GM23338 (cell line): Measurements from ENCODE around the gene CARF. TPM values are rescaled to one million over a fixed set of nuclear protein-coding genes. Genes with fewer than 3 reads are reported as not detected.

Experiments
- ATAC-seq: fragments of 200-7000 bp; cut with Tn5 transposase; 3 replicates; pipeline ENCODE4 v1.9.1; 2020
- DNase-seq: peaks from one replicate; pipeline ENCODE4 v3.0.0-alpha.2; 2015; ENCODE audit warnings: low spot score
- H2AFZ ChIP-seq: fragments of 200-600 bp; sonication (generic); 2 replicates; pipeline ENCODE4 v1.8.0; 2016; ENCODE audit warnings: antibody characterized with exemption, mild to moderate bottlenecking, moderate library complexity
- H3F3A ChIP-seq: fragments of 200-600 bp; sonication (generic); replicated peaks from 2 replicates; pipeline ENCODE4 v1.8.0; 2017; ENCODE audit warnings: antibody characterized with exemption, mixed run types, low read depth
- H3K27ac ChIP-seq: fragments of 200-600 bp; sonication (generic); 2 replicates; pipeline ENCODE4 v1.6.1; 2016; ENCODE audit warnings: low read depth
- H3K27me3 ChIP-seq: fragments of 200-600 bp; sonication (generic); 2 replicates; pipeline ENCODE4 v1.8.0; 2016; ENCODE audit warnings: mild to moderate bottlenecking, mixed run types, moderate library complexity; ENCODE audit not compliant: insufficient read depth
- H3K36me3 ChIP-seq: fragments of 200-600 bp; sonication (generic); 2 replicates; pipeline ENCODE4 v1.8.0; 2016; ENCODE audit warnings: mild to moderate bottlenecking; ENCODE audit not compliant: insufficient read depth
- H3K4me1 ChIP-seq: fragments of 200-600 bp; sonication (generic); 2 replicates; pipeline ENCODE4 v1.8.0; 2016; ENCODE audit warnings: mild to moderate bottlenecking, moderate library complexity; ENCODE audit not compliant: insufficient read depth
- H3K4me2 ChIP-seq: fragments of 200-600 bp; sonication (generic); 2 replicates; pipeline ENCODE4 v1.7.1; 2017; ENCODE audit warnings: mixed run types
- H3K4me3 ChIP-seq: fragments of 200-600 bp; sonication (generic); 2 replicates; pipeline ENCODE4 v1.6.1; 2016; ENCODE audit warnings: mixed run types
- H3K79me2 ChIP-seq: fragments of 200-600 bp; sonication (generic); replicated peaks from 2 replicates; pipeline ENCODE4 v1.8.0; 2017; ENCODE audit warnings: mild to moderate bottlenecking; ENCODE audit not compliant: insufficient read depth
- H3K9me2 ChIP-seq: fragments of 200-600 bp; sonication (generic); 2 replicates; pipeline ENCODE4 v1.8.0; 2017; ENCODE audit not compliant: insufficient read depth
- H4K20me1 ChIP-seq: fragments of 200-600 bp; sonication (generic); replicated peaks from 2 replicates; pipeline ENCODE4 v1.8.0; 2017; ENCODE audit warnings: mild to moderate bottlenecking; ENCODE audit not compliant: insufficient read depth
- H3K27ac Mint-ChIP-seq: 2 replicates; pipeline ENCODE4 v1.8.0; 2020; ENCODE audit warnings: inconsistent platforms, mild to moderate bottlenecking, moderate library complexity, mixed read lengths
- H3K27me3 Mint-ChIP-seq: 3 replicates; pipeline ENCODE4 v1.8.0; 2022; ENCODE audit warnings: low read depth, mild to moderate bottlenecking, moderate library complexity, mixed read lengths, inconsistent platforms; ENCODE audit not compliant: insufficient read depth, poor library complexity
- H3K36me3 Mint-ChIP-seq: 3 replicates; pipeline ENCODE4 v1.8.0; 2021; ENCODE audit warnings: low read depth, mild to moderate bottlenecking, inconsistent platforms, moderate library complexity, mixed read lengths
- H3K4me1 Mint-ChIP-seq: 3 replicates; pipeline ENCODE4 v1.8.0; 2020; ENCODE audit warnings: mild to moderate bottlenecking, inconsistent platforms, mixed read lengths
- H3K4me3 Mint-ChIP-seq: 3 replicates; pipeline ENCODE4 v1.8.0; 2021; ENCODE audit warnings: moderate library complexity, mild to moderate bottlenecking, inconsistent platforms, mixed read lengths
- H3K9me3 Mint-ChIP-seq: 3 replicates; pipeline ENCODE4 v1.8.0; 2020; ENCODE audit warnings: moderate library complexity, mild to moderate bottlenecking, inconsistent platforms, mixed read lengths
- CREB1 ChIP-seq: fragments of 250-450 bp; sonication (Bioruptor Pico); IDR thresholded peaks from 2 replicates; pipeline ENCODE4 v1.5.0; 2020; ENCODE audit warnings: low read depth, mild to moderate bottlenecking, moderate library complexity
- ZNF331 ChIP-seq: fragments of 250-450 bp; sonication (Bioruptor Pico); IDR thresholded peaks from 2 replicates; pipeline ENCODE4 v1.5.0; 2020; ENCODE audit warnings: low read depth, mild to moderate bottlenecking, moderate library complexity
- polyA plus RNA-seq: library from polyadenylated mRNA; unstranded; fragments of >200 nt; fragmentation: Nextera tagmentation; extraction: Ambion mirVana; gene quantifications from 2 replicates; pipeline ENCODE4 v1.2.1, GENCODE V29; 2016
- total RNA-seq: library from RNA; depleted of rRNA; stranded (reverse); fragments of >200 nt; shearing (Covaris generic); gene quantifications from 2 replicates; pipeline ENCODE4 v1.2.3, GENCODE V29; 2014
- TF ChIP-seq, protein P1 (sequence below): IDR thresholded peaks from 2 replicates; pipeline ENCODE4 v1.6.1; 2016; ENCODE audit warnings: antibody characterized with exemption
- TF ChIP-seq, protein P2 (sequence below): IDR thresholded peaks from one replicate; pipeline ENCODE4 v1.6.1; 2018; ENCODE audit warnings: antibody characterized with exemption; ENCODE audit not compliant: unreplicated experiment
- TF ChIP-seq, protein P3 (sequence below): fragments of 250-450 bp; sonication (Bioruptor Pico); IDR thresholded peaks from 2 replicates; pipeline ENCODE4 v1.5.0; 2020; ENCODE audit warnings: mild to moderate bottlenecking, moderate library complexity

CARF gene
- total and polyA plus RNA-seq, 2 experiments from 2014 or later = 1.7 to 3.3 TPM

DNA sequence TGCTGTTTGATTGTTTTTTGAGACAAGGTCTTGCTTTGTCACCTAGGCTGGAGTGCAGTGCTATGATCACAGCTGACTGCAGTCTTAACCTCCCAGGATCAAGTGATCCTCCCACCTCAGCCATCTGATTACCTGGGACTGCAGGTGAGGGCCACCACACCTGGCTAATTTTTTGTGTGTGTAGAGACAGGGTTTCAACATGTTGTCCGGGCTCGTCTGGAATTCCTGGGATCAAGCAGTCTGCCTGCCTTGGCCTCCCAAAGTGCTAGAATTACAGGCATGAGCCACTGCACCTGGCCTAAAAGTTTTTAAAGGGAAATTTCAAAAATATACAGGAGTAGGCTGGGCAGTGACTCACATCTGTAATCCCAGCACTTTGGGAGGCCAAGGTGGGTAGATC is 22.4 kb downstream of the CARF start:
- Mint-ChIP-seq H3K36me3 (no peaks in the 10 kb centered on the region; the same call in 2 of the 3 replicates), H3K4me3 (no peak overlapping the region), H3K27me3 (no peaks in the 10 kb centered on the region), H3K27ac (no peak overlapping the region), H3K9me3 (no peaks in the 10 kb centered on the region), H3K4me1 (no peaks in the 10 kb centered on the region)
- H3K79me2 ChIP-seq = no peaks in the 10 kb centered on the region
- ATAC-seq (no peak), DNase-seq (no peak)
- TF ChIP-seq, protein P1, sequence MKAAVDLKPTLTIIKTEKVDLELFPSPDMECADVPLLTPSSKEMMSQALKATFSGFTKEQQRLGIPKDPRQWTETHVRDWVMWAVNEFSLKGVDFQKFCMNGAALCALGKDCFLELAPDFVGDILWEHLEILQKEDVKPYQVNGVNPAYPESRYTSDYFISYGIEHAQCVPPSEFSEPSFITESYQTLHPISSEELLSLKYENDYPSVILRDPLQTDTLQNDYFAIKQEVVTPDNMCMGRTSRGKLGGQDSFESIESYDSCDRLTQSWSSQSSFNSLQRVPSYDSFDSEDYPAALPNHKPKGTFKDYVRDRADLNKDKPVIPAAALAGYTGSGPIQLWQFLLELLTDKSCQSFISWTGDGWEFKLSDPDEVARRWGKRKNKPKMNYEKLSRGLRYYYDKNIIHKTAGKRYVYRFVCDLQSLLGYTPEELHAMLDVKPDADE = no peak
- TF ChIP-seq CREB1 (CRISPR knock-in tag) (no peak), ZNF331 (no peak)
- TF ChIP-seq, protein P2, sequence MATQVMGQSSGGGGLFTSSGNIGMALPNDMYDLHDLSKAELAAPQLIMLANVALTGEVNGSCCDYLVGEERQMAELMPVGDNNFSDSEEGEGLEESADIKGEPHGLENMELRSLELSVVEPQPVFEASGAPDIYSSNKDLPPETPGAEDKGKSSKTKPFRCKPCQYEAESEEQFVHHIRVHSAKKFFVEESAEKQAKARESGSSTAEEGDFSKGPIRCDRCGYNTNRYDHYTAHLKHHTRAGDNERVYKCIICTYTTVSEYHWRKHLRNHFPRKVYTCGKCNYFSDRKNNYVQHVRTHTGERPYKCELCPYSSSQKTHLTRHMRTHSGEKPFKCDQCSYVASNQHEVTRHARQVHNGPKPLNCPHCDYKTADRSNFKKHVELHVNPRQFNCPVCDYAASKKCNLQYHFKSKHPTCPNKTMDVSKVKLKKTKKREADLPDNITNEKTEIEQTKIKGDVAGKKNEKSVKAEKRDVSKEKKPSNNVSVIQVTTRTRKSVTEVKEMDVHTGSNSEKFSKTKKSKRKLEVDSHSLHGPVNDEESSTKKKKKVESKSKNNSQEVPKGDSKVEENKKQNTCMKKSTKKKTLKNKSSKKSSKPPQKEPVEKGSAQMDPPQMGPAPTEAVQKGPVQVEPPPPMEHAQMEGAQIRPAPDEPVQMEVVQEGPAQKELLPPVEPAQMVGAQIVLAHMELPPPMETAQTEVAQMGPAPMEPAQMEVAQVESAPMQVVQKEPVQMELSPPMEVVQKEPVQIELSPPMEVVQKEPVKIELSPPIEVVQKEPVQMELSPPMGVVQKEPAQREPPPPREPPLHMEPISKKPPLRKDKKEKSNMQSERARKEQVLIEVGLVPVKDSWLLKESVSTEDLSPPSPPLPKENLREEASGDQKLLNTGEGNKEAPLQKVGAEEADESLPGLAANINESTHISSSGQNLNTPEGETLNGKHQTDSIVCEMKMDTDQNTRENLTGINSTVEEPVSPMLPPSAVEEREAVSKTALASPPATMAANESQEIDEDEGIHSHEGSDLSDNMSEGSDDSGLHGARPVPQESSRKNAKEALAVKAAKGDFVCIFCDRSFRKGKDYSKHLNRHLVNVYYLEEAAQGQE = no peak
- TF ChIP-seq, protein P3, sequence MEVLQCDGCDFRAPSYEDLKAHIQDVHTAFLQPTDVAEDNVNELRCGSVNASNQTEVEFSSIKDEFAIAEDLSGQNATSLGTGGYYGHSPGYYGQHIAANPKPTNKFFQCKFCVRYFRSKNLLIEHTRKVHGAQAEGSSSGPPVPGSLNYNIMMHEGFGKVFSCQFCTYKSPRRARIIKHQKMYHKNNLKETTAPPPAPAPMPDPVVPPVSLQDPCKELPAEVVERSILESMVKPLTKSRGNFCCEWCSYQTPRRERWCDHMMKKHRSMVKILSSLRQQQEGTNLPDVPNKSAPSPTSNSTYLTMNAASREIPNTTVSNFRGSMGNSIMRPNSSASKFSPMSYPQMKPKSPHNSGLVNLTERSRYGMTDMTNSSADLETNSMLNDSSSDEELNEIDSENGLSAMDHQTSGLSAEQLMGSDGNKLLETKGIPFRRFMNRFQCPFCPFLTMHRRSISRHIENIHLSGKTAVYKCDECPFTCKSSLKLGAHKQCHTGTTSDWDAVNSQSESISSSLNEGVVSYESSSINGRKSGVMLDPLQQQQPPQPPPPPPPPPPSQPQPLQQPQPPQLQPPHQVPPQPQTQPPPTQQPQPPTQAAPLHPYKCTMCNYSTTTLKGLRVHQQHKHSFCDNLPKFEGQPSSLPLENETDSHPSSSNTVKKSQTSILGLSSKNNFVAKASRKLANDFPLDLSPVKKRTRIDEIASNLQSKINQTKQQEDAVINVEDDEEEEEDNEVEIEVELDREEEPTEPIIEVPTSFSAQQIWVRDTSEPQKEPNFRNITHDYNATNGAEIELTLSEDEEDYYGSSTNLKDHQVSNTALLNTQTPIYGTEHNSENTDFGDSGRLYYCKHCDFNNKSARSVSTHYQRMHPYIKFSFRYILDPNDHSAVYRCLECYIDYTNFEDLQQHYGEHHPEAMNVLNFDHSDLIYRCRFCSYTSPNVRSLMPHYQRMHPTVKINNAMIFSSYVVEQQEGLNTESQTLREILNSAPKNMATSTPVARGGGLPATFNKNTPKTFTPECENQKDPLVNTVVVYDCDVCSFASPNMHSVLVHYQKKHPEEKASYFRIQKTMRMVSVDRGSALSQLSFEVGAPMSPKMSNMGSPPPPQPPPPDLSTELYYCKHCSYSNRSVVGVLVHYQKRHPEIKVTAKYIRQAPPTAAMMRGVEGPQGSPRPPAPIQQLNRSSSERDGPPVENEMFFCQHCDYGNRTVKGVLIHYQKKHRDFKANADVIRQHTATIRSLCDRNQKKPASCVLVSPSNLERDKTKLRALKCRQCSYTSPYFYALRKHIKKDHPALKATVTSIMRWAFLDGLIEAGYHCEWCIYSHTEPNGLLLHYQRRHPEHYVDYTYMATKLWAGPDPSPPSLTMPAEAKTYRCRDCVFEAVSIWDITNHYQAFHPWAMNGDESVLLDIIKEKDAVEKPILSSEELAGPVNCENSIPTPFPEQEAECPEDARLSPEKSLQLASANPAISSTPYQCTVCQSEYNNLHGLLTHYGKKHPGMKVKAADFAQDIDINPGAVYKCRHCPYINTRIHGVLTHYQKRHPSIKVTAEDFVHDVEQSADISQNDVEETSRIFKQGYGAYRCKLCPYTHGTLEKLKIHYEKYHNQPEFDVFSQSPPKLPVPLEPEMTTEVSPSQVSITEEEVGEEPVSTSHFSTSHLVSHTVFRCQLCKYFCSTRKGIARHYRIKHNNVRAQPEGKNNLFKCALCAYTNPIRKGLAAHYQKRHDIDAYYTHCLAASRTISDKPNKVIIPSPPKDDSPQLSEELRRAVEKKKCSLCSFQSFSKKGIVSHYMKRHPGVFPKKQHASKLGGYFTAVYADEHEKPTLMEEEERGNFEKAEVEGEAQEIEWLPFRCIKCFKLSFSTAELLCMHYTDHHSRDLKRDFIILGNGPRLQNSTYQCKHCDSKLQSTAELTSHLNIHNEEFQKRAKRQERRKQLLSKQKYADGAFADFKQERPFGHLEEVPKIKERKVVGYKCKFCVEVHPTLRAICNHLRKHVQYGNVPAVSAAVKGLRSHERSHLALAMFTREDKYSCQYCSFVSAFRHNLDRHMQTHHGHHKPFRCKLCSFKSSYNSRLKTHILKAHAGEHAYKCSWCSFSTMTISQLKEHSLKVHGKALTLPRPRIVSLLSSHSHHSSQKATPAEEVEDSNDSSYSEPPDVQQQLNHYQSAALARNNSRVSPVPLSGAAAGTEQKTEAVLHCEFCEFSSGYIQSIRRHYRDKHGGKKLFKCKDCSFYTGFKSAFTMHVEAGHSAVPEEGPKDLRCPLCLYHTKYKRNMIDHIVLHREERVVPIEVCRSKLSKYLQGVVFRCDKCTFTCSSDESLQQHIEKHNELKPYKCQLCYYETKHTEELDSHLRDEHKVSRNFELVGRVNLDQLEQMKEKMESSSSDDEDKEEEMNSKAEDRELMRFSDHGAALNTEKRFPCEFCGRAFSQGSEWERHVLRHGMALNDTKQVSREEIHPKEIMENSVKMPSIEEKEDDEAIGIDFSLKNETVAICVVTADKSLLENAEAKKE (CRISPR knock-in tag) = no peak
- H3K4me1 ChIP-seq = no peaks in the 10 kb centered on the region
- H3K4me3 ChIP-seq = no peak overlapping the region
- no peak overlapping the region for H3K27ac ChIP-seq
- H3K4me2 ChIP-seq = no peak overlapping the region
- no peaks in the 10 kb centered on the region for H4K20me1 ChIP-seq
- H3K9me2 ChIP-seq = no peaks in the 10 kb centered on the region
- no peaks in the 10 kb centered on the region for H3K27me3 ChIP-seq
- H3F3A ChIP-seq = no peaks in the 10 kb centered on the region
- H3K36me3 ChIP-seq = no peaks in the 10 kb centered on the region
- H2AFZ ChIP-seq = no peak overlapping the region
